Stimulated activated CD8-positive, alpha-beta memory T cell treated with anti-CD3 and anti-CD28 coated beads, Interleukin-12 subunit alpha, Interleukin-12 subunit beta, amount 100 ng/mL, for 4 hours (primary cell): ENCODE measurements around the gene TCEAL9.
"Not testable (repeated sequence)": the region's sequence is repeated elsewhere in the genome, so short reads cannot be mapped to it uniquely, and the experiment has no call there.

ENCODE experiments used
- DNase-seq: peaks from one replicate; pipeline ENCODE4 v3.0.0-alpha.2; 2020; ENCODE audit warnings: low read depth

Gene TCEAL9

GRCh38 chrX:103373581-103373980 lies 17.3 kb downstream of the TCEAL9 start:
- DNase-seq = no peak

GRCh38 chrX:103376118-103376978 lies 20.0 kb downstream of the TCEAL9 start, which contains the start of gene BEX3:
TSS of gene BEX3 (plus strand) at chrX:103376538. CDS start at chrX:103377522, 984 bp downstream.
- no peak for DNase-seq

- no peak for DNase-seq
Observed at GRCh38 chrX:103376979-103377324, 20.6 kb downstream of the TCEAL9 start.

- DNase-seq = no peak
Observed at GRCh38 chrX:103378990-103379389, 22.7 kb downstream of the TCEAL9 start.

GRCh38 chrX:103382877-103383276 lies 26.6 kb downstream of the TCEAL9 start:
- no peak for DNase-seq

- no peak for DNase-seq
Observed at GRCh38 chrX:103384672-103385071, 28.4 kb downstream of the TCEAL9 start.

- DNase-seq = not testable (repeated sequence)
Observed at GRCh38 chrX:103385283-103385830, 29.1 kb downstream of the TCEAL9 start.

GRCh38 chrX:103386332-103386731 lies 30.0 kb downstream of the TCEAL9 start:
- no peak for DNase-seq

- no peak for DNase-seq
Observed at GRCh38 chrX:103393487-103393886, 37.2 kb downstream of the TCEAL9 start.

- no peak for DNase-seq
Observed at GRCh38 chrX:103396186-103396585, 39.9 kb downstream of the TCEAL9 start.

GRCh38 chrX:103396660-103397059 lies 40.4 kb downstream of the TCEAL9 start:
- no peak for DNase-seq

GRCh38 chrX:103397707-103398106 lies 41.4 kb downstream of the TCEAL9 start:
- DNase-seq = no peak

GRCh38 chrX:103398421-103398864 lies 42.1 kb downstream of the TCEAL9 start:
- DNase-seq = no peak

- no peak for DNase-seq
Observed at GRCh38 chrX:103399744-103400143, 43.4 kb downstream of the TCEAL9 start.

- no peak for DNase-seq
Observed at GRCh38 chrX:103400931-103401330, 44.6 kb downstream of the TCEAL9 start.

GRCh38 chrX:103404231-103405008 lies 48.1 kb downstream of the TCEAL9 start:
- DNase-seq = no peak

- DNase-seq = no peak
Observed at GRCh38 chrX:103405009-103405333, 48.7 kb downstream of the TCEAL9 start.

GRCh38 chrX:103406256-103406655 lies 50.0 kb downstream of the TCEAL9 start:
- no peak for DNase-seq

GRCh38 chrX:103407776-103408175 lies 51.5 kb downstream of the TCEAL9 start:
- no peak for DNase-seq
